ENCODE results near the gene ZNF12.

DNA sequence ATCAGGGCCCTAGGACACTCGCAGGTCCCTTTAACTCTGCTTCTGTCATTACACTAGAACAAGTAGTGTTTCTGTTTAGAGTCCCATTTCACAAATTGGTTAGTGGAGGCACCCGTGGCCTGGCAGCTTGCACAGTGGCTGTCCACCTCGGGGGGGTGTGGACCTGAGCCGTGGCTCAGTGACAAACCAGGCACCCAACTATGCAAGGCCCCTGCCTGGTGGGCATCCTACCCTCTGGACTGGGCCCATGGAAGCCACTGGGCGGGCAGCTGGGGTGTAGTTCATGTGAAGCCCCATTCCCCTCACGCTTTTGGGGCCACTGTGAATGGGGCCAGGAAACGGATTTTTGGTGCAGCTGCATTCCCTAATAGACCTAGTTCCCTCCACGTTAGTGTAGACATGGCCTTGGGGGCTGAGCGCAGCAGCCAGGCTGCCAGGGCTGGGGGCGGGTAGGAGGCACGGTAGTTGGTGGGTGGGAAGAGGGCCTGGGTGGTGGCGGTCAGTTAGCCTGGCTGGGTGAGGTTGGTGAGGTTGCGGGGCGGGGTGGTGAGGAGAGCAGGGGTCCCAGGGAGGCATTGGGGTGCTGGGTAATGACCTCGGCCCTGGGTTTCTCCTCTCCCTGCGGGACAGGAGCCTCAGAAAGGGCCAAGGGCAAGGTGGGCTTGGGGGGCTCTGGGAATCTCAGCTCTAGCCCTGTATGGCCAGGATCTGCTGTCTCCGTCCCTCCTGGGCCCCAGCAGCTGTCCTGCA is 50.9 kb downstream of the ZNF12 start:
- TF ChIP-seq EZH2 (IDR thresholded peaks at IDR 0.05) (no peak), POLR2AphosphoS5 (IDR thresholded peaks at IDR 0.05; ENCODE audit: borderline replicate concordance, low read depth, low read length) (no peak)
